ENCODE results near the gene RTN4.
"Not testable (repeated sequence)": the region's sequence is repeated elsewhere in the genome, so short reads cannot be mapped to it uniquely, and the experiment has no call there.

RTN4 gene

GRCh38 chr2:55073000-55073983, 23.0 kb upstream of the RTN4 start:
- no peak for DNase-seq

- DNase-seq, result no peak
Observed at GRCh38 chr2:55063713-55064323, 13.6 kb upstream of the RTN4 start.

GRCh38 chr2:55063226-55063625, 13.0 kb upstream of the RTN4 start:
- no peak for DNase-seq

- DNase-seq, result no peak
Observed at GRCh38 chr2:55062754-55063153, 12.5 kb upstream of the RTN4 start.

- no peak for DNase-seq
Observed at GRCh38 chr2:55061523-55062344, 11.5 kb upstream of the RTN4 start.

GRCh38 chr2:55059793-55060192, 9.5 kb upstream of the RTN4 start:
- DNase-seq, result no peak

- DNase-seq, result no peak
Observed at GRCh38 chr2:55057474-55057873, 7.2 kb upstream of the RTN4 start.

- no peak for DNase-seq
Observed at GRCh38 chr2:55056024-55056521, 5.8 kb upstream of the RTN4 start.

GRCh38 chr2:55054106-55054875, 4.0 kb upstream of the RTN4 start:
- peak; percentile 48 for DNase-seq

- not testable (repeated sequence) for DNase-seq
Observed at GRCh38 chr2:55053225-55053624, 3.0 kb upstream of the RTN4 start.

- peak; percentile 43 for DNase-seq
Observed at GRCh38 chr2:55052129-55053061, 2.1 kb upstream of the RTN4 start.

GRCh38 chr2:55051026-55051866, 995 bp upstream of the RTN4 start:
- DNase-seq, result peak; percentile 45

- DNase-seq, result no peak
Observed at GRCh38 chr2:55049821-55050099, 491 bp downstream of the RTN4 start.

GRCh38 chr2:55049043-55049820, 1.0 kb downstream of the RTN4 start:
- DNase-seq, result peak; percentile 55

- no peak for DNase-seq
Observed at GRCh38 chr2:55048508-55049042, 1.7 kb downstream of the RTN4 start.

GRCh38 chr2:55047677-55048299, 2.5 kb downstream of the RTN4 start:
- no peak for DNase-seq

GRCh38 chr2:55045780-55046179, 4.5 kb downstream of the RTN4 start:
- DNase-seq, result no peak

- no peak for DNase-seq
Observed at GRCh38 chr2:55043841-55044240, 6.4 kb downstream of the RTN4 start.

GRCh38 chr2:55038428-55038827, 11.8 kb downstream of the RTN4 start:
- DNase-seq, result no peak

Measured in CD4-positive, alpha-beta T cell treated with Interleukin-4 for 4 hours (primary cell).